Bronchial epithelial cell (primary cell): ENCODE measurements around the gene SMIM12. TPM values are rescaled to one million over a fixed set of nuclear protein-coding genes. Genes with fewer than 3 reads are reported as not detected.

ENCODE experiments used
- DNase-seq: peaks from one replicate; pipeline ENCODE4 v3.0.0-alpha.2; 2010; ENCODE audit warnings: low read depth
- FAIRE-seq: peaks from 2 replicates; lab custom pipeline; 2011; peaks lifted over from hg19 to GRCh38; lab: Jason Lieb, UNC
- H3K27me3 ChIP-seq: 2 replicates; pipeline ENCODE4 v1.5.1; 2011; ENCODE audit warnings: low read length; ENCODE audit not compliant: control insufficient read depth, insufficient read depth
- H3K36me3 ChIP-seq: 2 replicates; pipeline ENCODE4 v1.5.1; 2011; ENCODE audit warnings: low read length; ENCODE audit not compliant: control insufficient read depth, insufficient read depth
- H3K4me3 ChIP-seq: 2 replicates; pipeline ENCODE4 v1.5.1; 2011; ENCODE audit warnings: mild to moderate bottlenecking, low read depth, low read length, control low read depth
- total RNA-seq: library from RNA; depleted of rRNA; stranded (reverse); fragments of >200 nt; gene quantifications from 2 replicates; pipeline ENCODE4 v1.2.1, GENCODE V29; 2014
- TF ChIP-seq, protein P1 (sequence below): IDR thresholded peaks from 2 replicates; pipeline ENCODE4 v1.5.1; 2011; ENCODE audit warnings: mild to moderate bottlenecking, moderate library complexity, low read length, control low read depth, inconsistent platforms; ENCODE audit not compliant: insufficient read depth, severe bottlenecking

SMIM12 gene
- total RNA-seq, 1 donor from 2014 or later = 34.8 TPM

DNA sequence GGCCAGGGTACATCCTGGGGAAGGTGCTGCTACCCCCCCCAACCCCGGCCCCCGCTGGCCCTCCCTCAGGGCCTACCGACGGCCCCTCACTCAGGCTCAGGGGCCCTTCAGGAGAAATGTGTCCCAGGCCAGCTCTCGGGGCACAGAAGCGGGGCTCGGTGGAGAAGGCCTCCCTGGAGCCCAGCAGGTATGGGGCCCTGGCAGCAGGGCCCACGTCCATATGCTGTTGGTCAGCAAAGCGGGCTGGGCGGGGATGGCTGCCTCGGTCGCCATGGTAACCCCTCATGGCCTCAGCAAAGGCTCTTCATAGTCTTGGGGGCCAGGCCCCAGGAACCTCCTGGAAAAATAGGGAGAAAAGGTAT lies 45.5 kb upstream of the SMIM12 start:
- DNase-seq = no peak
- H3K27me3 ChIP-seq = no peaks in the 10 kb centered on the region
- TF ChIP-seq, protein P1, sequence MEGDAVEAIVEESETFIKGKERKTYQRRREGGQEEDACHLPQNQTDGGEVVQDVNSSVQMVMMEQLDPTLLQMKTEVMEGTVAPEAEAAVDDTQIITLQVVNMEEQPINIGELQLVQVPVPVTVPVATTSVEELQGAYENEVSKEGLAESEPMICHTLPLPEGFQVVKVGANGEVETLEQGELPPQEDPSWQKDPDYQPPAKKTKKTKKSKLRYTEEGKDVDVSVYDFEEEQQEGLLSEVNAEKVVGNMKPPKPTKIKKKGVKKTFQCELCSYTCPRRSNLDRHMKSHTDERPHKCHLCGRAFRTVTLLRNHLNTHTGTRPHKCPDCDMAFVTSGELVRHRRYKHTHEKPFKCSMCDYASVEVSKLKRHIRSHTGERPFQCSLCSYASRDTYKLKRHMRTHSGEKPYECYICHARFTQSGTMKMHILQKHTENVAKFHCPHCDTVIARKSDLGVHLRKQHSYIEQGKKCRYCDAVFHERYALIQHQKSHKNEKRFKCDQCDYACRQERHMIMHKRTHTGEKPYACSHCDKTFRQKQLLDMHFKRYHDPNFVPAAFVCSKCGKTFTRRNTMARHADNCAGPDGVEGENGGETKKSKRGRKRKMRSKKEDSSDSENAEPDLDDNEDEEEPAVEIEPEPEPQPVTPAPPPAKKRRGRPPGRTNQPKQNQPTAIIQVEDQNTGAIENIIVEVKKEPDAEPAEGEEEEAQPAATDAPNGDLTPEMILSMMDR = no peak

DNA sequence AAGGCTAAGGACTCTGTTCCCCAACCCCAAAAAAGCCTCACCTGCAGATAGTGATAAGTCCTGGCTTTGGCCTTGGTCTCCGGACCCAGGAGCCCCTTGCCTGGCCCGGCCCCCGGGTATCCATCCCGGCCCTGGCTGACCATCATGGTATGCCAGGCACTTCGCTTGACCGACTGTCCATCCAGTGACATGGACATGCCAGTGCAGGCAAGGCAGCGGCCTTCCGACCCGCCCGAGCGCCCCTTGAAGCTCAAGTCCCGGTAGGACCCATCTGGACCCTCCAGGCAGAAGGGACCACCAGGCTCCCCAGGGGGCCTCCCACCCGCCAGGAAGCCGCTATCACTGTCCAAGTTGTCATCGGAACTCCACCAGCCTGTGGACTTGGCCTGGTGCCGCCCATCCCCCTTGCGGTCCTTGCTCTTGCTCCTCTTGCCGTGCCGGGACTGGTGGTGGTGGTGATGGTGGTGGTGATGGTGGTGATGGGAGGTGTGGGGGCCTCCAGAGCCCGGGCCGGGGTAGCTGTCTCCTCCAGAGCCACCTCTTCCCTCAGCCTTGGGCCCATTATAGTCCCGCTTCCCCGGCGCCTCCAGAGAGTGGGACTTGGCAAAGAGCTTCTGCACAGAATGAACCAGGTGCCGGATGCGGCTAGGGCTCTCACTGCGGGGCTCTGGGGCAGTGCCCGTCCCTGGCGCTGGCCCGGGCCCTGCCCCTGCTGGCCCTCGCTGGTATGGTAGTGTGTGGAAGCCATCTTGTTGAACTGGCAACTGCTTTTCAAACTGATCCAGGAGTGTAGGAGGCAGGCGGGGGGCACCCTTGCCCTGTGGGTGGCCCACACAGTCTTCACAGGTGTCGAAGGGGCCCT lies 44.9 kb upstream of the SMIM12 start:
- H3K27me3 ChIP-seq = no peaks in the 10 kb centered on the region
- FAIRE-seq (no peak), DNase-seq (no peak)
- H3K36me3 ChIP-seq = no peaks in the 10 kb centered on the region
- H3K4me3 ChIP-seq = no peak overlapping the region
- TF ChIP-seq, protein P1 = no peak

More for the DNA sequence above, 45.5 kb upstream of the SMIM12 start:
- FAIRE-seq = no peak
- Histone ChIP-seq H3K36me3 (no peaks in the 10 kb centered on the region), H3K4me3 (no peak overlapping the region)

DNA sequence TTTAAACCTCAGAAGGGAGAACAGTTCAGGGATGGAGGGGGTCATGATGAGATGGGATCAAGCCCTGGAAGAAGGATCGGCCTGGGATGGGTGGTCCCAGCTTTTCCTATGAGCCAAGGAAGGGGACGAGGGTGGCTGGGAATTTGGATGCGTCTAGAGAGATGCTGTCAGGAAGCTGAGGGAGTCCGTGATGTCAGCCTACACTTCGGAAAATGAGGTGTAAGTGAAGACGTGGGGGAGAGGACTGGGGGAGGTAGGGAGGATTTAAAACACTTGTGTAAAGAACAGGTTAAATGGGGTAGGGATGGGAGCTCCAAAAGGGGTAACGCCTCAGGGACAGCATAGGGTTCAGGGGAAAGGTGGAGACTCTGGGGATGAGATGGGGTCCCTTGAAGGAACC lies 42.4 kb upstream of the SMIM12 start:
- DNase-seq (no peak), FAIRE-seq (no peak)
- TF ChIP-seq, protein P1 = no peak
- H3K27me3 ChIP-seq = no peaks in the 10 kb centered on the region
- no peak overlapping the region for H3K4me3 ChIP-seq
- H3K36me3 ChIP-seq = no peaks in the 10 kb centered on the region

GRCh38 chr1:34900775-34901502 lies 41.4 kb upstream of the SMIM12 start:
- no peaks in the 10 kb centered on the region for H3K36me3 ChIP-seq
- TF ChIP-seq, protein P1 = no peak
- FAIRE-seq (no peak), DNase-seq (no peak)
- H3K4me3 ChIP-seq = no peak overlapping the region
- H3K27me3 ChIP-seq = no peaks in the 10 kb centered on the region

- H3K4me3 ChIP-seq = no peak overlapping the region
- TF ChIP-seq, protein P1 = no peak
- no peaks in the 10 kb centered on the region for H3K36me3 ChIP-seq
- DNase-seq (no peak), FAIRE-seq (no peak)
- H3K27me3 ChIP-seq = no peaks in the 10 kb centered on the region
Measured at GRCh38 chr1:34899906-34900305, 40.4 kb upstream of the SMIM12 start.
